WTC11 (cell line): ENCODE results near the gene FAM181B. TPM values are rescaled to one million over a fixed set of nuclear protein-coding genes. Genes with fewer than 3 reads are reported as not detected.

Experiments
- ATAC-seq: fragments of 200-7000 bp; cut with Tn5 transposase; 2 replicates; pipeline ENCODE4 v1.10.0; 2021; ENCODE audit warnings: mild to moderate bottlenecking, moderate library complexity
- CTCF ChIA-PET: fragments of 300-600 bp; sonication (Branson Sonifier 250); formaldehyde crosslinking; loops from one replicate; lab custom pipeline; 2021; ENCODE audit warnings: antibody characterized with exemption; lab: Charles Lee
- POLR2A ChIA-PET: fragments of 350-600 bp; sonication (Branson Sonifier 250); formaldehyde crosslinking; loops from one replicate; lab custom pipeline; 2021; ENCODE audit warnings: antibody characterized with exemption; lab: Charles Lee
- DNase-seq: peaks from one replicate; pipeline ENCODE4 v3.0.0; 2021; ENCODE audit warnings: low spot score
- H3K27ac Mint-ChIP-seq: 2 replicates; pipeline ENCODE4 v1.8.0; 2021; ENCODE audit warnings: mixed read lengths
- H3K27me3 Mint-ChIP-seq: 2 replicates; pipeline ENCODE4 v1.8.0; 2021; ENCODE audit warnings: low read depth, mild to moderate bottlenecking, moderate library complexity, mixed read lengths
- H3K36me3 Mint-ChIP-seq: 2 replicates; pipeline ENCODE4 v1.8.0; 2021; ENCODE audit warnings: mixed read lengths
- H3K4me1 Mint-ChIP-seq: 2 replicates; pipeline ENCODE4 v1.8.0; 2022; ENCODE audit warnings: mixed read lengths
- H3K4me3 Mint-ChIP-seq: 2 replicates; pipeline ENCODE4 v1.8.0; 2021; ENCODE audit warnings: mild to moderate bottlenecking, moderate library complexity, mixed read lengths
- H3K9me3 Mint-ChIP-seq: 2 replicates; pipeline ENCODE4 v1.8.0; 2021; ENCODE audit warnings: mixed read lengths
- CDX4 ChIP-seq: fragments of 250-450 bp; sonication (Bioruptor Pico); IDR thresholded peaks from 2 replicates; pipeline ENCODE4 v1.9.0; 2021; ENCODE audit warnings: moderate library complexity, mild to moderate bottlenecking, inconsistent platforms, borderline replicate concordance
- CREB1 ChIP-seq: sonication (generic); formaldehyde crosslinking; IDR thresholded peaks from 2 replicates; pipeline ENCODE4 v1.8.0; 2023; ENCODE audit warnings: mild to moderate bottlenecking, missing genetic modification reagents
- EMX1 ChIP-seq: fragments of 250-450 bp; sonication (Bioruptor Pico); IDR thresholded peaks from 2 replicates; pipeline ENCODE4 v1.8.0; 2021; ENCODE audit warnings: mild to moderate bottlenecking
- GTF2I ChIP-seq: fragments of 250-450 bp; sonication (Bioruptor Pico); conservative IDR thresholded peaks from 2 replicates; pipeline ENCODE4 v1.4.0; 2021; ENCODE audit warnings: mild to moderate bottlenecking
- HMGA2 ChIP-seq: fragments of 250-450 bp; sonication (Bioruptor Pico); IDR thresholded peaks from 2 replicates; pipeline ENCODE4 v1.4.0; 2021; ENCODE audit warnings: mild to moderate bottlenecking, moderate library complexity
- IRF2 ChIP-seq: sonication (generic); formaldehyde crosslinking; IDR thresholded peaks from 2 replicates; pipeline ENCODE4 v1.8.0; 2022; ENCODE audit warnings: low read depth, missing genetic modification reagents, borderline replicate concordance
- JAZF1 ChIP-seq: fragments of 250-450 bp; sonication (Bioruptor Pico); IDR thresholded peaks from 2 replicates; pipeline ENCODE4 v1.9.0; 2021; ENCODE audit warnings: moderate library complexity, mild to moderate bottlenecking, inconsistent platforms
- MLX ChIP-seq: sonication (generic); formaldehyde crosslinking; IDR thresholded peaks from 2 replicates; pipeline ENCODE4 v1.8.1; 2023; ENCODE audit warnings: mild to moderate bottlenecking, missing genetic modification reagents, moderate library complexity
- NR3C1 ChIP-seq: sonication (generic); formaldehyde crosslinking; conservative IDR thresholded peaks from 2 replicates; pipeline ENCODE4 v1.8.1; 2023; ENCODE audit warnings: low read depth, mild to moderate bottlenecking, missing genetic modification reagents
- PRRX2 ChIP-seq: fragments of 250-450 bp; sonication (Bioruptor Pico); IDR thresholded peaks from 2 replicates; pipeline ENCODE4 v1.8.0; 2021; ENCODE audit warnings: mild to moderate bottlenecking
- STAT6 ChIP-seq: sonication (generic); formaldehyde crosslinking; conservative IDR thresholded peaks from 2 replicates; pipeline ENCODE4 v1.8.1; 2023; ENCODE audit warnings: mild to moderate bottlenecking, low read depth, missing genetic modification reagents, moderate library complexity
- ZNF416 ChIP-seq: fragments of 250-450 bp; sonication (Bioruptor Pico); IDR thresholded peaks from 2 replicates; pipeline ENCODE4 v1.9.0; 2021; ENCODE audit warnings: mild to moderate bottlenecking, inconsistent platforms
- total RNA-seq: library from RNA; stranded (reverse); gene quantifications from 3 replicates; pipeline ENCODE4 v1.2.3, GENCODE V29; 2021
- TF ChIP-seq, protein P1 (sequence below): sonication (generic); formaldehyde crosslinking; IDR thresholded peaks from 2 replicates; pipeline ENCODE4 v1.8.0; 2022; ENCODE audit warnings: missing genetic modification reagents
- TF ChIP-seq, protein P2 (sequence below): sonication (generic); formaldehyde crosslinking; IDR thresholded peaks from 2 replicates; pipeline ENCODE4 v1.8.1; 2023; ENCODE audit warnings: mild to moderate bottlenecking, missing genetic modification reagents, borderline replicate concordance
- TF ChIP-seq, protein P3 (sequence below): sonication (generic); formaldehyde crosslinking; IDR thresholded peaks from 2 replicates; pipeline ENCODE4 v1.8.0; 2023; ENCODE audit warnings: missing genetic modification reagents, mild to moderate bottlenecking, borderline replicate concordance
- TF ChIP-seq, protein P4 (sequence below): sonication (generic); formaldehyde crosslinking; IDR thresholded peaks from 2 replicates; pipeline ENCODE4 v1.8.0; 2022; ENCODE audit warnings: mild to moderate bottlenecking, missing genetic modification reagents

The FAM181B gene
- total RNA-seq, 1 experiment from 2014 or later, result 1.1 TPM

- TF ChIP-seq, protein P1, sequence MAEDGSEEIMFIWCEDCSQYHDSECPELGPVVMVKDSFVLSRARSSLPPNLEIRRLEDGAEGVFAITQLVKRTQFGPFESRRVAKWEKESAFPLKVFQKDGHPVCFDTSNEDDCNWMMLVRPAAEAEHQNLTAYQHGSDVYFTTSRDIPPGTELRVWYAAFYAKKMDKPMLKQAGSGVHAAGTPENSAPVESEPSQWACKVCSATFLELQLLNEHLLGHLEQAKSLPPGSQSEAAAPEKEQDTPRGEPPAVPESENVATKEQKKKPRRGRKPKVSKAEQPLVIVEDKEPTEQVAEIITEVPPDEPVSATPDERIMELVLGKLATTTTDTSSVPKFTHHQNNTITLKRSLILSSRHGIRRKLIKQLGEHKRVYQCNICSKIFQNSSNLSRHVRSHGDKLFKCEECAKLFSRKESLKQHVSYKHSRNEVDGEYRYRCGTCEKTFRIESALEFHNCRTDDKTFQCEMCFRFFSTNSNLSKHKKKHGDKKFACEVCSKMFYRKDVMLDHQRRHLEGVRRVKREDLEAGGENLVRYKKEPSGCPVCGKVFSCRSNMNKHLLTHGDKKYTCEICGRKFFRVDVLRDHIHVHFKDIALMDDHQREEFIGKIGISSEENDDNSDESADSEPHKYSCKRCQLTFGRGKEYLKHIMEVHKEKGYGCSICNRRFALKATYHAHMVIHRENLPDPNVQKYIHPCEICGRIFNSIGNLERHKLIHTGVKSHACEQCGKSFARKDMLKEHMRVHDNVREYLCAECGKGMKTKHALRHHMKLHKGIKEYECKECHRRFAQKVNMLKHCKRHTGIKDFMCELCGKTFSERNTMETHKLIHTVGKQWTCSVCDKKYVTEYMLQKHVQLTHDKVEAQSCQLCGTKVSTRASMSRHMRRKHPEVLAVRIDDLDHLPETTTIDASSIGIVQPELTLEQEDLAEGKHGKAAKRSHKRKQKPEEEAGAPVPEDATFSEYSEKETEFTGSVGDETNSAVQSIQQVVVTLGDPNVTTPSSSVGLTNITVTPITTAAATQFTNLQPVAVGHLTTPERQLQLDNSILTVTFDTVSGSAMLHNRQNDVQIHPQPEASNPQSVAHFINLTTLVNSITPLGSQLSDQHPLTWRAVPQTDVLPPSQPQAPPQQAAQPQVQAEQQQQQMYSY (CRISPR knock-in tag), result no peak
- TF ChIP-seq CDX4 (CRISPR knock-in tag), result no peak
- TF ChIP-seq, all 79 proteins: peak for 0
Observed at GRCh38 chr11:82722231-82722630, 11.4 kb downstream of the FAM181B start (continued).

DNA sequence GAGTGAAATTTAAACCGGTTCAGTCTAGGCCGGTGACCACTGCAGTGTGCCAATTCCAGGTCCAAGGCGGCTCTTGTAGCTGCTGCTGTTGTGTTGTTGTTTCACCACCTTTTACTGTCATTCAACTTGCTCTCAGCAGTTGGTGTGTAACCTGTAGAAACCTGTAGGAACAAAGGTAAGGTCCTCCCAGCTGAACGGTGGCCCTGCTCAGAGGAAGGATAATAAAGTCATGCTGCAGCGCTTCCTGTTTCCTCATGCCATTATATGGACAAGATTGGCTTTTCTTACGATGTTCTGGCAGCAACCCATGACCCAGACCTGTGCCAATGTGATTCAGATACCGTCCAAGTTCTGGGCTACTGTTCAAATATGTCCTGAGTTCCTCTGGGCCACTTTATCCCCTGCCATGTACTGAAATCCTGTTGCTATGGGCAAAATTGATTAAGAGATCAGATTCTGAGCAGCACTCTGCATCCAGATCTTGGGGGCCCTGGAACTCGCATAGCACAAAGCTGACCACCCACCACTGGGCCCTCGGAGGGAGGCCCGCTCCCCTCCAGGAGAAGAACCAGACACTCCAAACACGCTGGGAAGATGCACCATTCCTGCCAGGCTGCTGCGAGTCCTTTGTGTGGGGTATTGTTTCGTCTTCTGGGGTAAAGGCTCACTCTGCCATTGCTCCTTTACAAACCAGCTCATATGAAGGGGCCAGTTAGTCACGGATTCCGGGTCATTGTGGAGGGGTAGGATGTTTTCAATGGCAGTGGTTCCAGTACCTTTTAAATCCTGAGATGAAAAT is 13.2 kb downstream of the FAM181B start:
- H3K4me1 Mint-ChIP-seq, result peaks cover 3% of the 10 kb centered on the region; the same call in 1 of the 2 replicates
- no peaks in the 10 kb centered on the region for H3K27me3 Mint-ChIP-seq
- no peaks in the 10 kb centered on the region for H3K9me3 Mint-ChIP-seq
- ChIA-PET CTCF (interaction anchor here (0.8 to 4.8 kb wide), 5 partner anchors 12 to 187 kb away, joined by 3 to 22 read pairs (median 5); partner anchors contain the start of gene FAM181B), POLR2A (no interaction called here)
- ATAC-seq (no peak), DNase-seq (no peak)
- no peak overlapping the region for H3K27ac Mint-ChIP-seq
- no peak overlapping the region for H3K4me3 Mint-ChIP-seq
- no peaks in the 10 kb centered on the region for H3K36me3 Mint-ChIP-seq
- TF ChIP-seq IRF2 (CRISPR knock-in tag) (no peak), ZNF416 (CRISPR knock-in tag) (no peak), JAZF1 (CRISPR knock-in tag) (no peak), NR3C1 (no peak), GTF2I (CRISPR knock-in tag) (no peak), HMGA2 (CRISPR knock-in tag) (no peak), EMX1 (CRISPR knock-in tag) (no peak), MLX (CRISPR knock-in tag) (no peak), PRRX2 (no peak), STAT6 (CRISPR knock-in tag) (no peak), CDX4 (CRISPR knock-in tag) (no peak), CREB1 (CRISPR knock-in tag) (no peak)
- TF ChIP-seq, protein P2, sequence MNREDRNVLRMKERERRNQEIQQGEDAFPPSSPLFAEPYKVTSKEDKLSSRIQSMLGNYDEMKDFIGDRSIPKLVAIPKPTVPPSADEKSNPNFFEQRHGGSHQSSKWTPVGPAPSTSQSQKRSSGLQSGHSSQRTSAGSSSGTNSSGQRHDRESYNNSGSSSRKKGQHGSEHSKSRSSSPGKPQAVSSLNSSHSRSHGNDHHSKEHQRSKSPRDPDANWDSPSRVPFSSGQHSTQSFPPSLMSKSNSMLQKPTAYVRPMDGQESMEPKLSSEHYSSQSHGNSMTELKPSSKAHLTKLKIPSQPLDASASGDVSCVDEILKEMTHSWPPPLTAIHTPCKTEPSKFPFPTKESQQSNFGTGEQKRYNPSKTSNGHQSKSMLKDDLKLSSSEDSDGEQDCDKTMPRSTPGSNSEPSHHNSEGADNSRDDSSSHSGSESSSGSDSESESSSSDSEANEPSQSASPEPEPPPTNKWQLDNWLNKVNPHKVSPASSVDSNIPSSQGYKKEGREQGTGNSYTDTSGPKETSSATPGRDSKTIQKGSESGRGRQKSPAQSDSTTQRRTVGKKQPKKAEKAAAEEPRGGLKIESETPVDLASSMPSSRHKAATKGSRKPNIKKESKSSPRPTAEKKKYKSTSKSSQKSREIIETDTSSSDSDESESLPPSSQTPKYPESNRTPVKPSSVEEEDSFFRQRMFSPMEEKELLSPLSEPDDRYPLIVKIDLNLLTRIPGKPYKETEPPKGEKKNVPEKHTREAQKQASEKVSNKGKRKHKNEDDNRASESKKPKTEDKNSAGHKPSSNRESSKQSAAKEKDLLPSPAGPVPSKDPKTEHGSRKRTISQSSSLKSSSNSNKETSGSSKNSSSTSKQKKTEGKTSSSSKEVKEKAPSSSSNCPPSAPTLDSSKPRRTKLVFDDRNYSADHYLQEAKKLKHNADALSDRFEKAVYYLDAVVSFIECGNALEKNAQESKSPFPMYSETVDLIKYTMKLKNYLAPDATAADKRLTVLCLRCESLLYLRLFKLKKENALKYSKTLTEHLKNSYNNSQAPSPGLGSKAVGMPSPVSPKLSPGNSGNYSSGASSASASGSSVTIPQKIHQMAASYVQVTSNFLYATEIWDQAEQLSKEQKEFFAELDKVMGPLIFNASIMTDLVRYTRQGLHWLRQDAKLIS, result no peak
- TF ChIP-seq, protein P3, sequence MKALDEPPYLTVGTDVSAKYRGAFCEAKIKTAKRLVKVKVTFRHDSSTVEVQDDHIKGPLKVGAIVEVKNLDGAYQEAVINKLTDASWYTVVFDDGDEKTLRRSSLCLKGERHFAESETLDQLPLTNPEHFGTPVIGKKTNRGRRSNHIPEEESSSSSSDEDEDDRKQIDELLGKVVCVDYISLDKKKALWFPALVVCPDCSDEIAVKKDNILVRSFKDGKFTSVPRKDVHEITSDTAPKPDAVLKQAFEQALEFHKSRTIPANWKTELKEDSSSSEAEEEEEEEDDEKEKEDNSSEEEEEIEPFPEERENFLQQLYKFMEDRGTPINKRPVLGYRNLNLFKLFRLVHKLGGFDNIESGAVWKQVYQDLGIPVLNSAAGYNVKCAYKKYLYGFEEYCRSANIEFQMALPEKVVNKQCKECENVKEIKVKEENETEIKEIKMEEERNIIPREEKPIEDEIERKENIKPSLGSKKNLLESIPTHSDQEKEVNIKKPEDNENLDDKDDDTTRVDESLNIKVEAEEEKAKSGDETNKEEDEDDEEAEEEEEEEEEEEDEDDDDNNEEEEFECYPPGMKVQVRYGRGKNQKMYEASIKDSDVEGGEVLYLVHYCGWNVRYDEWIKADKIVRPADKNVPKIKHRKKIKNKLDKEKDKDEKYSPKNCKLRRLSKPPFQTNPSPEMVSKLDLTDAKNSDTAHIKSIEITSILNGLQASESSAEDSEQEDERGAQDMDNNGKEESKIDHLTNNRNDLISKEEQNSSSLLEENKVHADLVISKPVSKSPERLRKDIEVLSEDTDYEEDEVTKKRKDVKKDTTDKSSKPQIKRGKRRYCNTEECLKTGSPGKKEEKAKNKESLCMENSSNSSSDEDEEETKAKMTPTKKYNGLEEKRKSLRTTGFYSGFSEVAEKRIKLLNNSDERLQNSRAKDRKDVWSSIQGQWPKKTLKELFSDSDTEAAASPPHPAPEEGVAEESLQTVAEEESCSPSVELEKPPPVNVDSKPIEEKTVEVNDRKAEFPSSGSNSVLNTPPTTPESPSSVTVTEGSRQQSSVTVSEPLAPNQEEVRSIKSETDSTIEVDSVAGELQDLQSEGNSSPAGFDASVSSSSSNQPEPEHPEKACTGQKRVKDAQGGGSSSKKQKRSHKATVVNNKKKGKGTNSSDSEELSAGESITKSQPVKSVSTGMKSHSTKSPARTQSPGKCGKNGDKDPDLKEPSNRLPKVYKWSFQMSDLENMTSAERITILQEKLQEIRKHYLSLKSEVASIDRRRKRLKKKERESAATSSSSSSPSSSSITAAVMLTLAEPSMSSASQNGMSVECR, result no peak
- TF ChIP-seq, protein P4, sequence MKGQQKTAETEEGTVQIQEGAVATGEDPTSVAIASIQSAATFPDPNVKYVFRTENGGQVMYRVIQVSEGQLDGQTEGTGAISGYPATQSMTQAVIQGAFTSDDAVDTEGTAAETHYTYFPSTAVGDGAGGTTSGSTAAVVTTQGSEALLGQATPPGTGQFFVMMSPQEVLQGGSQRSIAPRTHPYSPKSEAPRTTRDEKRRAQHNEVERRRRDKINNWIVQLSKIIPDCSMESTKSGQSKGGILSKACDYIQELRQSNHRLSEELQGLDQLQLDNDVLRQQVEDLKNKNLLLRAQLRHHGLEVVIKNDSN (CRISPR knock-in tag), result no peak
